Measurements from ENCODE around the gene EML1. TPM values are rescaled to one million over a fixed set of nuclear protein-coding genes. Genes with fewer than 3 reads are reported as not detected.

The EML1 gene
- total RNA-seq, 1 experiment from 2014 or later, result 2.5 TPM

DNA sequence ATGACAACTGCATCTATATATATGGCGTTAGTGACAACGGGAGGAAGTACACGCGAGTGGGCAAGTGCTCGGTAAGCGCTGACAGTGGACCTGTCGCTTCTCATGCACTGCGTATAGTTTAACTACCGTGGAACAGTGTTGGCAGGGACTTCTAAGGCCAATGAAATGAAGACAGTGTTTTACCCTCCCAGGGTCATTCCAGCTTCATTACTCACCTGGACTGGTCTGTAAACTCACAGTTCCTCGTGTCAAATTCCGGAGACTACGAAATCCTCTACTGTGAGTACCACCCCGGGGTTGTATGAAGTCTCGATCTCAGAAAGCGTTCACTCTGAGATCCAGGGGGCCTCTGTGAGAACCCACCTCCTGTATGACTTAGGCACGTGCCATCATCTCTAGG, 142.8 kb downstream of the EML1 start:
- Mint-ChIP-seq H3K27ac (ENCODE audit: unreplicated experiment) (no peak overlapping the region), H3K9me3 (ENCODE audit: low read depth, unreplicated experiment) (no peaks in the 10 kb centered on the region), H3K27me3 (ENCODE audit: unreplicated experiment) (peaks cover 6% of the 10 kb centered on the region), H3K36me3 (ENCODE audit: insufficient read depth, unreplicated experiment) (no peaks in the 10 kb centered on the region), H3K4me1 (ENCODE audit: low read depth, unreplicated experiment) (no peaks in the 10 kb centered on the region), H3K4me3 (ENCODE audit: low read depth, unreplicated experiment) (no peak overlapping the region)
- no TSS peak for BruUV-seq (replicated peaks)
- intact Hi-C loops (cut with micrococcal nuclease; ENCODE audit: unreplicated experiment), result no loop called here
- CTCF ChIA-PET, result no interaction called here
- no peak for TF ChIP-seq CTCF (IDR thresholded peaks at IDR 0.05; ENCODE audit: unreplicated experiment)
- no peak for DNase-seq

DNA sequence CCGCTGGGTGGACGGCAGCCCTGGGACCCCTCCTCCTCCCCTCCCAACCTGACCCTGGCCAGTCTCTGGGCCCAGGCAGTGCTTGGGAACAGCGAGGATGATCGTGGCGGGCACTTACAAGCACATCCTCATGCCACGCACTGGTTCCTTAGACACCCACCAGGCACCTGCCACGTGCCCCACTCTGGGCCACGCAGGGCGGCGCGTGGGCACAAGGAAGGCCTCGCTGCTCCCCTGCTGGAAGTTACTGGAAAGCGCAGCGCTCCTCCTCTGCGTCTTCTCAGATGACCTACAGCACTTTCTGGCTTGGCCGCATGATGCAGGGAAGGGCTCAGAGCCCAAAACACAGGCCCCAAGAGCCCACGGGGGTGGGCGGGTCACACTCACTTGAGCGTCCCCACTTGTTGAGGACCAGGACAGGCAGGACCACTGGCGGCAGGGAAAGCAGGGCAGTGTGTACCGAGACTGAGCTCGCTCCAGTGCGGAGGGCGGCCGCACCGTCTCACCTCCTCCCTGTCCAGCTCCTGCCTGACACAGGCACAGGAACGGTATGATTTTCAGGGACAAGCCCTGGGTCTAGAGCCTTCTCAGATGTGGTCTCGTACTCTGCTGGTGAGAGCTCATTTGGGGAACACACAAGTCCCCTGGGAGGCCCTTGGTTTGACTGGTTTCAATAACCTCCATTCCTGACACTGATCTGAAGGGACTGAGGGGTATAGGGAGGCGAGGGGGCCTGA, 143.7 kb downstream of the EML1 start:
- no peaks in the 10 kb centered on the region for H3K9me3 Mint-ChIP-seq (ENCODE audit: low read depth, unreplicated experiment)
- H3K4me3 Mint-ChIP-seq (ENCODE audit: low read depth, unreplicated experiment), result no peak overlapping the region
- no peaks in the 10 kb centered on the region for H3K27me3 Mint-ChIP-seq (ENCODE audit: unreplicated experiment)
- no peak for DNase-seq
- intact Hi-C loops (cut with micrococcal nuclease; ENCODE audit: unreplicated experiment), result no loop called here
- no peaks in the 10 kb centered on the region for H3K36me3 Mint-ChIP-seq (ENCODE audit: insufficient read depth, unreplicated experiment)
- H3K4me1 Mint-ChIP-seq (ENCODE audit: low read depth, unreplicated experiment), result no peaks in the 10 kb centered on the region
- CTCF ChIA-PET, result interaction anchor here (0.7 kb wide), 1 partner anchor 30 kb away, joined by 4 read pairs; no protein-coding TSS in a partner anchor
- BruUV-seq (replicated peaks), result no TSS peak
- no peak overlapping the region for H3K27ac Mint-ChIP-seq (ENCODE audit: unreplicated experiment)
- TF ChIP-seq CTCF (IDR thresholded peaks at IDR 0.05; ENCODE audit: unreplicated experiment), result no peak

GRCh38 chr14:99937475-99938244, 144.4 kb downstream of the EML1 start:
- TF ChIP-seq CTCF (IDR thresholded peaks at IDR 0.05; ENCODE audit: unreplicated experiment), result no peak
- BruUV-seq (replicated peaks), result no TSS peak
- Mint-ChIP-seq H3K4me3 (ENCODE audit: low read depth, unreplicated experiment) (no peak overlapping the region), H3K27ac (ENCODE audit: unreplicated experiment) (no peak overlapping the region), H3K36me3 (ENCODE audit: insufficient read depth, unreplicated experiment) (no peaks in the 10 kb centered on the region), H3K27me3 (ENCODE audit: unreplicated experiment) (peaks cover under 1% of the 10 kb centered on the region), H3K9me3 (ENCODE audit: low read depth, unreplicated experiment) (no peaks in the 10 kb centered on the region), H3K4me1 (ENCODE audit: low read depth, unreplicated experiment) (no peaks in the 10 kb centered on the region)
- intact Hi-C loops (cut with micrococcal nuclease; ENCODE audit: unreplicated experiment), result no loop called here
- DNase-seq, result no peak
- CTCF ChIA-PET, result interaction anchor here (0.7 kb wide), 1 partner anchor 30 kb away, joined by 4 read pairs; no protein-coding TSS in a partner anchor

- intact Hi-C loops (cut with micrococcal nuclease; ENCODE audit: unreplicated experiment), result no loop called here
- CTCF ChIA-PET, result no interaction called here
Measured at GRCh38 chr14:99938376-99938775, 145.2 kb downstream of the EML1 start.

More at GRCh38 chr14:99938376-99938775, 145.2 kb downstream of the EML1 start:
- Mint-ChIP-seq H3K36me3 (ENCODE audit: insufficient read depth, unreplicated experiment) (no peaks in the 10 kb centered on the region), H3K27me3 (ENCODE audit: unreplicated experiment) (peaks cover 8% of the 10 kb centered on the region), H3K27ac (ENCODE audit: unreplicated experiment) (no peak overlapping the region), H3K4me3 (ENCODE audit: low read depth, unreplicated experiment) (no peak overlapping the region), H3K4me1 (ENCODE audit: low read depth, unreplicated experiment) (no peaks in the 10 kb centered on the region), H3K9me3 (ENCODE audit: low read depth, unreplicated experiment) (no peaks in the 10 kb centered on the region)
- DNase-seq, result no peak
- BruUV-seq (replicated peaks), result no TSS peak
- no peak for TF ChIP-seq CTCF (IDR thresholded peaks at IDR 0.05; ENCODE audit: unreplicated experiment)

Data from Calu3 (cell line).